HEK293 (cell line): ENCODE results near the gene COMMD6.

Source experiments
- CTCF ChIA-PET: fragments of 350-600 bp; formaldehyde crosslinking; extraction: SDS; loops from one replicate; lab custom pipeline; 2021; ENCODE audit warnings: antibody characterized with exemption; lab: Yijun Ruan, JAX
- POLR2A ChIA-PET: fragments of 300-600 bp; formaldehyde crosslinking; extraction: SDS; loops from one replicate; lab custom pipeline; 2020; ENCODE audit warnings: antibody characterized with exemption, inconsistent platforms; lab: Yijun Ruan, JAX
- H3K27ac ChIP-seq: fragments of 200-500 bp; sonication (Bioruptor generic); 2 replicates; pipeline ENCODE4 v1.5.1; 2014; ENCODE audit warnings: low read depth, low read length, control low read depth, inconsistent platforms; ENCODE audit errors: extremely low read depth
- H3K36me3 ChIP-seq, 2 experiments: fragments of 200-500 bp in 1 of 2; sonication (Bioruptor generic) in 1 of 2; 1 replicate in 1 of 2; 2 replicates in 1 of 2; pipeline ENCODE4 v1.5.1; 2014 to 2017; ENCODE audit warnings: inconsistent platforms in 2 of 2, low read length in 2 of 2; ENCODE audit not compliant: control insufficient read depth in 2 of 2, insufficient read depth in 1 of 2
- H3K4me1 ChIP-seq: fragments of 200-500 bp; sonication (Bioruptor generic); 2 replicates; pipeline ENCODE4 v1.5.1; 2014; ENCODE audit warnings: mild to moderate bottlenecking, low read length, inconsistent platforms; ENCODE audit not compliant: control insufficient read depth, insufficient read depth
- H3K4me3 ChIP-seq: 2 replicates; pipeline ENCODE4 v1.5.1; 2011; ENCODE audit warnings: low read depth, mild to moderate bottlenecking, control low read depth, low read length, moderate library complexity
- H3K9me3 ChIP-seq: fragments of 200-500 bp; sonication (Bioruptor generic); 2 replicates; pipeline ENCODE4 v1.5.1; 2014; ENCODE audit warnings: low read depth, low read length, inconsistent platforms; ENCODE audit not compliant: control insufficient read depth, insufficient read depth
- GLI2 ChIP-seq: fragments of 450-650 bp; formaldehyde crosslinking; IDR thresholded peaks from 2 replicates; pipeline ENCODE4; 2017; ENCODE audit warnings: missing biosample characterization, missing genetic modification characterization, low read depth, borderline replicate concordance
- GLIS2 ChIP-seq: fragments of 450-650 bp; formaldehyde crosslinking; IDR thresholded peaks from 2 replicates; pipeline ENCODE4 v1.5.1; 2016; ENCODE audit warnings: missing biosample characterization, missing genetic modification characterization
- OVOL3 ChIP-seq: fragments of 450-650 bp; formaldehyde crosslinking; IDR thresholded peaks from 2 replicates; pipeline ENCODE4 v1.5.1; 2016; ENCODE audit warnings: missing biosample characterization, missing genetic modification characterization
- SETDB1 ChIP-seq: IDR thresholded peaks from one replicate; pipeline ENCODE4 v1.6.1; 2017; ENCODE audit warnings: mild to moderate bottlenecking, low read length, moderate library complexity, mixed read lengths; ENCODE audit not compliant: insufficient read length
- YY1 ChIP-seq: fragments of 450-650 bp; formaldehyde crosslinking; IDR thresholded peaks from 2 replicates; pipeline ENCODE4 v1.5.1; 2018; ENCODE audit warnings: missing biosample characterization, missing genetic modification characterization
- ZNF2 ChIP-seq: fragments of 450-650 bp; formaldehyde crosslinking; IDR thresholded peaks from 2 replicates; pipeline ENCODE4 v1.5.1; 2016; ENCODE audit warnings: missing biosample characterization, missing genetic modification characterization
- ZNF24 ChIP-seq: fragments of 450-650 bp; formaldehyde crosslinking; IDR thresholded peaks from 2 replicates; pipeline ENCODE4 v1.5.1; 2016; ENCODE audit warnings: missing biosample characterization, missing genetic modification characterization
- ZNF280C ChIP-seq: fragments of 450-650 bp; formaldehyde crosslinking; IDR thresholded peaks from 2 replicates; pipeline ENCODE4 v1.5.1; 2016; ENCODE audit warnings: missing biosample characterization, missing genetic modification characterization
- ZNF423 ChIP-seq: fragments of 450-650 bp; formaldehyde crosslinking; IDR thresholded peaks from 2 replicates; pipeline ENCODE4 v1.5.1; 2016; ENCODE audit warnings: missing biosample characterization, missing genetic modification characterization
- ZNF521 ChIP-seq: fragments of 450-650 bp; formaldehyde crosslinking; IDR thresholded peaks from 2 replicates; pipeline ENCODE4 v1.5.1; 2017; ENCODE audit warnings: missing biosample characterization, mild to moderate bottlenecking, missing genetic modification characterization
- ZNF544 ChIP-seq: fragments of 450-650 bp; formaldehyde crosslinking; IDR thresholded peaks from 2 replicates; pipeline ENCODE4 v1.5.0; 2017; ENCODE audit warnings: missing biosample characterization, missing genetic modification characterization
- ZNF658 ChIP-seq: fragments of 450-650 bp; formaldehyde crosslinking; IDR thresholded peaks from 2 replicates; pipeline ENCODE4; 2016; ENCODE audit warnings: missing biosample characterization, missing genetic modification characterization
- ZNF707 ChIP-seq: fragments of 450-650 bp; formaldehyde crosslinking; IDR thresholded peaks from 2 replicates; pipeline ENCODE4 v1.5.1; 2016; ENCODE audit warnings: missing biosample characterization, missing genetic modification characterization
- TF ChIP-seq, protein P1 (sequence below): fragments of 450-650 bp; formaldehyde crosslinking; IDR thresholded peaks from 2 replicates; pipeline ENCODE4 v1.5.1; 2016; ENCODE audit warnings: missing biosample characterization, missing genetic modification characterization
- TF ChIP-seq, protein P2 (sequence below): fragments of 450-650 bp; formaldehyde crosslinking; conservative IDR thresholded peaks from 2 replicates; pipeline ENCODE4 v1.5.1; 2016; ENCODE audit warnings: low read depth, missing biosample characterization, missing genetic modification characterization
- TF ChIP-seq, protein P3 (sequence below): fragments of 450-650 bp; formaldehyde crosslinking; IDR thresholded peaks from 2 replicates; pipeline ENCODE4 v1.5.1; 2016; ENCODE audit warnings: missing biosample characterization, missing genetic modification characterization
- TF ChIP-seq, protein P4 (sequence below): fragments of 450-650 bp; formaldehyde crosslinking; IDR thresholded peaks from 2 replicates; pipeline ENCODE4 v1.5.1; 2016; ENCODE audit warnings: missing biosample characterization, missing genetic modification characterization, borderline replicate concordance

COMMD6 gene

GRCh38 chr13:75493156-75493555 is 44.5 kb downstream of the COMMD6 start:
- Histone ChIP-seq H3K27ac (no peak overlapping the region), H3K4me3 (no peak overlapping the region), H3K4me1 (no peaks in the 10 kb centered on the region), H3K36me3 (no peaks in the 10 kb centered on the region), H3K9me3 (no peaks in the 10 kb centered on the region)
- ChIA-PET CTCF (no interaction called here), POLR2A (interaction anchor here (0.6 kb wide), 1 partner anchor 40 kb away, joined by 5 read pairs; no protein-coding TSS in a partner anchor)
- TF ChIP-seq ZNF521 (tag by site-specific recombination) (no peak), OVOL3 (tag by site-specific recombination) (no peak), ZNF658 (no peak), ZNF544 (tag by site-specific recombination) (no peak), ZNF2 (tag by site-specific recombination) (no peak), ZNF280C (tag by site-specific recombination) (no peak)
- TF ChIP-seq, protein P1, sequence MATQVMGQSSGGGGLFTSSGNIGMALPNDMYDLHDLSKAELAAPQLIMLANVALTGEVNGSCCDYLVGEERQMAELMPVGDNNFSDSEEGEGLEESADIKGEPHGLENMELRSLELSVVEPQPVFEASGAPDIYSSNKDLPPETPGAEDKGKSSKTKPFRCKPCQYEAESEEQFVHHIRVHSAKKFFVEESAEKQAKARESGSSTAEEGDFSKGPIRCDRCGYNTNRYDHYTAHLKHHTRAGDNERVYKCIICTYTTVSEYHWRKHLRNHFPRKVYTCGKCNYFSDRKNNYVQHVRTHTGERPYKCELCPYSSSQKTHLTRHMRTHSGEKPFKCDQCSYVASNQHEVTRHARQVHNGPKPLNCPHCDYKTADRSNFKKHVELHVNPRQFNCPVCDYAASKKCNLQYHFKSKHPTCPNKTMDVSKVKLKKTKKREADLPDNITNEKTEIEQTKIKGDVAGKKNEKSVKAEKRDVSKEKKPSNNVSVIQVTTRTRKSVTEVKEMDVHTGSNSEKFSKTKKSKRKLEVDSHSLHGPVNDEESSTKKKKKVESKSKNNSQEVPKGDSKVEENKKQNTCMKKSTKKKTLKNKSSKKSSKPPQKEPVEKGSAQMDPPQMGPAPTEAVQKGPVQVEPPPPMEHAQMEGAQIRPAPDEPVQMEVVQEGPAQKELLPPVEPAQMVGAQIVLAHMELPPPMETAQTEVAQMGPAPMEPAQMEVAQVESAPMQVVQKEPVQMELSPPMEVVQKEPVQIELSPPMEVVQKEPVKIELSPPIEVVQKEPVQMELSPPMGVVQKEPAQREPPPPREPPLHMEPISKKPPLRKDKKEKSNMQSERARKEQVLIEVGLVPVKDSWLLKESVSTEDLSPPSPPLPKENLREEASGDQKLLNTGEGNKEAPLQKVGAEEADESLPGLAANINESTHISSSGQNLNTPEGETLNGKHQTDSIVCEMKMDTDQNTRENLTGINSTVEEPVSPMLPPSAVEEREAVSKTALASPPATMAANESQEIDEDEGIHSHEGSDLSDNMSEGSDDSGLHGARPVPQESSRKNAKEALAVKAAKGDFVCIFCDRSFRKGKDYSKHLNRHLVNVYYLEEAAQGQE (tag by site-specific recombination), result no peak

- H3K4me1 ChIP-seq, result no peaks in the 10 kb centered on the region
- CTCF ChIA-PET, result interaction anchor here (0.7 kb wide), 1 partner anchor 9 kb away, joined by 3 read pairs; no protein-coding TSS in a partner anchor
- no peak overlapping the region for H3K4me3 ChIP-seq
- TF ChIP-seq ZNF658 (no peak), ZNF423 (no peak), ZNF707 (tag by site-specific recombination) (no peak), GLIS2 (no peak), SETDB1 (peak; percentile 80), ZNF24 (tag by site-specific recombination) (no peak)
- TF ChIP-seq, protein P2, sequence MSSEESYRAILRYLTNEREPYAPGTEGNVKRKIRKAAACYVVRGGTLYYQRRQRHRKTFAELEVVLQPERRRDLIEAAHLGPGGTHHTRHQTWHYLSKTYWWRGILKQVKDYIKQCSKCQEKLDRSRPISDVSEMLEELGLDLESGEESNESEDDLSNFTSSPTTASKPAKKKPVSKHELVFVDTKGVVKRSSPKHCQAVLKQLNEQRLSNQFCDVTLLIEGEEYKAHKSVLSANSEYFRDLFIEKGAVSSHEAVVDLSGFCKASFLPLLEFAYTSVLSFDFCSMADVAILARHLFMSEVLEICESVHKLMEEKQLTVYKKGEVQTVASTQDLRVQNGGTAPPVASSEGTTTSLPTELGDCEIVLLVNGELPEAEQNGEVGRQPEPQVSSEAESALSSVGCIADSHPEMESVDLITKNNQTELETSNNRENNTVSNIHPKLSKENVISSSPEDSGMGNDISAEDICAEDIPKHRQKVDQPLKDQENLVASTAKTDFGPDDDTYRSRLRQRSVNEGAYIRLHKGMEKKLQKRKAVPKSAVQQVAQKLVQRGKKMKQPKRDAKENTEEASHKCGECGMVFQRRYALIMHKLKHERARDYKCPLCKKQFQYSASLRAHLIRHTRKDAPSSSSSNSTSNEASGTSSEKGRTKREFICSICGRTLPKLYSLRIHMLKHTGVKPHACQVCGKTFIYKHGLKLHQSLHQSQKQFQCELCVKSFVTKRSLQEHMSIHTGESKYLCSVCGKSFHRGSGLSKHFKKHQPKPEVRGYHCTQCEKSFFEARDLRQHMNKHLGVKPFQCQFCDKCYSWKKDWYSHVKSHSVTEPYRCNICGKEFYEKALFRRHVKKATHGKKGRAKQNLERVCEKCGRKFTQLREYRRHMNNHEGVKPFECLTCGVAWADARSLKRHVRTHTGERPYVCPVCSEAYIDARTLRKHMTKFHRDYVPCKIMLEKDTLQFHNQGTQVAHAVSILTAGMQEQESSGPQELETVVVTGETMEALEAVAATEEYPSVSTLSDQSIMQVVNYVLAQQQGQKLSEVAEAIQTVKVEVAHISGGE (tag by site-specific recombination), result no peak
- H3K36me3 ChIP-seq, result no peaks in the 10 kb centered on the region
- POLR2A ChIA-PET, result no interaction called here
- no peak overlapping the region for H3K27ac ChIP-seq
- no peaks in the 10 kb centered on the region for H3K9me3 ChIP-seq
These were observed 45.3 kb downstream of the COMMD6 start for GRCh38 chr13:75492389-75492788.

DNA sequence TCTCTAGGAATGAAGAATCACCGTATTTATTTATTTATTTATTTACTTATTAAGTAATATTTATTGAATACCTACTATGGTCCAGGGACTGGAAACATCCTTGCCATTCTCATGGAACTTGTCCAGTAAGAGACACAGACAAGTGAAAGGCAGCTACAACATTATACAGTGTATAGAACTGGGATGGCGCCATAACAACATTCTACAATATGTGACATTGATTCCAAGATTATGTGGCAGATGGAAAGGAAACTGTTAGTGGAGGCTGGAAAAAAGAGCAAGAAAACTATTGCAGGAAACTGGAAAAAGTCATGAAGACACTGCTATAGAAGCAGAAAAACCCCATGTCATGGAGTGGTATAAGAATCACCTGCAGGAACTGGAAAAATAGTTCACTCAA is 46.3 kb downstream of the COMMD6 start:
- Histone ChIP-seq H3K4me3 (no peak overlapping the region), H3K27ac (no peak overlapping the region), H3K9me3 (no peaks in the 10 kb centered on the region), H3K4me1 (no peaks in the 10 kb centered on the region), H3K36me3 (no peaks in the 10 kb centered on the region)
- CTCF ChIA-PET, result interaction anchor here (1.1 kb wide), 1 partner anchor 9 kb away, joined by 5 read pairs; the partner anchor contains the start of gene TBC1D4
- POLR2A ChIA-PET, result no interaction called here
- no peak for TF ChIP-seq YY1 (tag by site-specific recombination)
- no peak for TF ChIP-seq GLIS2
- TF ChIP-seq GLI2 (tag by site-specific recombination), result no peak
- TF ChIP-seq, protein P3, sequence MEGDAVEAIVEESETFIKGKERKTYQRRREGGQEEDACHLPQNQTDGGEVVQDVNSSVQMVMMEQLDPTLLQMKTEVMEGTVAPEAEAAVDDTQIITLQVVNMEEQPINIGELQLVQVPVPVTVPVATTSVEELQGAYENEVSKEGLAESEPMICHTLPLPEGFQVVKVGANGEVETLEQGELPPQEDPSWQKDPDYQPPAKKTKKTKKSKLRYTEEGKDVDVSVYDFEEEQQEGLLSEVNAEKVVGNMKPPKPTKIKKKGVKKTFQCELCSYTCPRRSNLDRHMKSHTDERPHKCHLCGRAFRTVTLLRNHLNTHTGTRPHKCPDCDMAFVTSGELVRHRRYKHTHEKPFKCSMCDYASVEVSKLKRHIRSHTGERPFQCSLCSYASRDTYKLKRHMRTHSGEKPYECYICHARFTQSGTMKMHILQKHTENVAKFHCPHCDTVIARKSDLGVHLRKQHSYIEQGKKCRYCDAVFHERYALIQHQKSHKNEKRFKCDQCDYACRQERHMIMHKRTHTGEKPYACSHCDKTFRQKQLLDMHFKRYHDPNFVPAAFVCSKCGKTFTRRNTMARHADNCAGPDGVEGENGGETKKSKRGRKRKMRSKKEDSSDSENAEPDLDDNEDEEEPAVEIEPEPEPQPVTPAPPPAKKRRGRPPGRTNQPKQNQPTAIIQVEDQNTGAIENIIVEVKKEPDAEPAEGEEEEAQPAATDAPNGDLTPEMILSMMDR (tag by site-specific recombination), result no peak
- TF ChIP-seq, protein P4, sequence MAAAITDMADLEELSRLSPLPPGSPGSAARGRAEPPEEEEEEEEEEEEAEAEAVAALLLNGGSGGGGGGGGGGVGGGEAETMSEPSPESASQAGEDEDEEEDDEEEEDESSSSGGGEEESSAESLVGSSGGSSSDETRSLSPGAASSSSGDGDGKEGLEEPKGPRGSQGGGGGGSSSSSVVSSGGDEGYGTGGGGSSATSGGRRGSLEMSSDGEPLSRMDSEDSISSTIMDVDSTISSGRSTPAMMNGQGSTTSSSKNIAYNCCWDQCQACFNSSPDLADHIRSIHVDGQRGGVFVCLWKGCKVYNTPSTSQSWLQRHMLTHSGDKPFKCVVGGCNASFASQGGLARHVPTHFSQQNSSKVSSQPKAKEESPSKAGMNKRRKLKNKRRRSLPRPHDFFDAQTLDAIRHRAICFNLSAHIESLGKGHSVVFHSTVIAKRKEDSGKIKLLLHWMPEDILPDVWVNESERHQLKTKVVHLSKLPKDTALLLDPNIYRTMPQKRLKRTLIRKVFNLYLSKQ (tag by site-specific recombination), result no peak
